ENCODE results near the gene KLC1.

KLC1 gene

DNA sequence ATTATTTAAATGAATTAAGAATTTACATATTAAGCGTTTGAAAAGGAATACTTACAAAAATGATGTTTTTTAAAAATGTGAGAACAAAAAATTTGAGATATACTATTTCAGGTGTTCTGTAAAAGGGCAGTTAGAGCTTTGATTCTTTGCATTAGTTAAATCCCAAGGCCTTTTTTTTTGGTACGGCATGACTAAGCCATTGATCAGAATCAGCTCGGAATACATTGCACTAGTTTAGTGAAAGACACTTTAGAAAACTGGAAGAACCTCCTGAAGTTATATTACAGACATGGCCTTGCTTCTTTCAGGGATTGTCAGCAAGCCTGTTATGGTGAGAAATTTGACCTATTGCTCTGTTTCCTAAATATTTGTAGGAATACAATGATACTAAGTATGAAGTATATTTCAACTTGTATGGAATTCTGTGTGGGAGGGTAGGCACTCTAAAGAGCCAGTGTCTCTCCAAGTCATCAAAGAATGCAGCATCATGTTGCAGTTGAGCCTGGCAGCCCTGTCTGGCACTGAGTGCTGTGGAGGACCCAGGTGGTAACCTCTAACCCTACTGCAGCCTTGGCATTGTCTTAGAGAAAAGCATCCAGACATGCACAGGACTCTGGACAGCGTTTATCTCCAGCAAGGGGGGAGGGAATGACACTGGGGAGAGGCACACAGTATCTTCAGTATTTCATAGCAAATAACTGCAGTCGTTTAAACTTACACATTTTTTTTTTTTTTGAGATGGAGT lies 1.5 kb downstream of the KLC1 start:
- H3K4me3 ChIP-seq (ENCODE audit: low read depth, low read length) = peak overlapping the region; percentile 96; the same call in 1 of the 2 replicates
- TF ChIP-seq, protein P1, sequence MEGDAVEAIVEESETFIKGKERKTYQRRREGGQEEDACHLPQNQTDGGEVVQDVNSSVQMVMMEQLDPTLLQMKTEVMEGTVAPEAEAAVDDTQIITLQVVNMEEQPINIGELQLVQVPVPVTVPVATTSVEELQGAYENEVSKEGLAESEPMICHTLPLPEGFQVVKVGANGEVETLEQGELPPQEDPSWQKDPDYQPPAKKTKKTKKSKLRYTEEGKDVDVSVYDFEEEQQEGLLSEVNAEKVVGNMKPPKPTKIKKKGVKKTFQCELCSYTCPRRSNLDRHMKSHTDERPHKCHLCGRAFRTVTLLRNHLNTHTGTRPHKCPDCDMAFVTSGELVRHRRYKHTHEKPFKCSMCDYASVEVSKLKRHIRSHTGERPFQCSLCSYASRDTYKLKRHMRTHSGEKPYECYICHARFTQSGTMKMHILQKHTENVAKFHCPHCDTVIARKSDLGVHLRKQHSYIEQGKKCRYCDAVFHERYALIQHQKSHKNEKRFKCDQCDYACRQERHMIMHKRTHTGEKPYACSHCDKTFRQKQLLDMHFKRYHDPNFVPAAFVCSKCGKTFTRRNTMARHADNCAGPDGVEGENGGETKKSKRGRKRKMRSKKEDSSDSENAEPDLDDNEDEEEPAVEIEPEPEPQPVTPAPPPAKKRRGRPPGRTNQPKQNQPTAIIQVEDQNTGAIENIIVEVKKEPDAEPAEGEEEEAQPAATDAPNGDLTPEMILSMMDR (IDR thresholded peaks at IDR 0.05; ENCODE audit: low read depth, low read length, missing control alignments) = no peak
- DNase-seq (ENCODE audit: low read depth) = no peak

DNA sequence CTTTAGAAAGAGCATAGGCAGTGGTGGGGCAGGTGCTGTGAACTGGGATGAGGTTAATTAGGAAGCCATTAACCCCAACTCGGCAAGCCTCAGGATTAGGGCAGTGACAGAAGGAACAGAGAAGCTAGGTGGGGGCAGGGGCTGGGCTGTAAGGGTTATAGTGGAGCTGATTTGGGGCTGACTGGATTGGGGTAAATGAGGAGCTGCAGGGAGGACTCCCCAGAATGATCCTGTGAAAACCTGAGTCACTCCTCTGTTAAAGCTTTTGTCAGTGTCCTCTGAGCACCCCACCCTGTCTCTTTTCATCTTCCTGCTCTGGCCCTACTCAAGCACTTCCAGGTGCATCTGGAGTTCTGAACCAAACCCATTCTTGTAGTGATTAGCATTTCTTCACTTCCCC lies 4.4 kb downstream of the KLC1 start:
- DNase-seq (ENCODE audit: low read depth) = no peak
- TF ChIP-seq, protein P1 (IDR thresholded peaks at IDR 0.05; ENCODE audit: low read depth, low read length, missing control alignments) = no peak
- no peak overlapping the region for H3K4me3 ChIP-seq (ENCODE audit: low read depth, low read length)

DNA sequence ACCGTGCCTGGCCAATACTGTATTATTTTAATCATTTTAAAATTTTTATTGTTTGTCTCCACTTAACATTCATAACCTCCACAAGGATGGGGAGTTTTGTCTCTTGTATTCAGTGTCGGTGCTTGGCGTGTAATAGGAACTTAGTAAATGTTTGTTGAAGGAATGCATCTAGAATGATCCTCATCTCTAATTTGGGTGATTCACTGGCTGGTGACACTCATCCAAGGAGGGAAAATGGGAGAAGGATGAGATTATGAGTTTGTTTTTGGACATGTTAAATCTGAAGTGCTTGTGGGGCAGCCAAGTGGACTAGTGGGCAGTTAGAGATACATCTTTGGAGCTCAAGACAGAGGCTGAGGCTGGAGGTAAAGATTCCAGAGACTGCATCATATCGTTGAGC lies 5.1 kb downstream of the KLC1 start:
- TF ChIP-seq, protein P1 (IDR thresholded peaks at IDR 0.05; ENCODE audit: low read depth, low read length, missing control alignments) = no peak
- no peak for DNase-seq (ENCODE audit: low read depth)
- H3K4me3 ChIP-seq (ENCODE audit: low read depth, low read length) = no peak overlapping the region

DNA sequence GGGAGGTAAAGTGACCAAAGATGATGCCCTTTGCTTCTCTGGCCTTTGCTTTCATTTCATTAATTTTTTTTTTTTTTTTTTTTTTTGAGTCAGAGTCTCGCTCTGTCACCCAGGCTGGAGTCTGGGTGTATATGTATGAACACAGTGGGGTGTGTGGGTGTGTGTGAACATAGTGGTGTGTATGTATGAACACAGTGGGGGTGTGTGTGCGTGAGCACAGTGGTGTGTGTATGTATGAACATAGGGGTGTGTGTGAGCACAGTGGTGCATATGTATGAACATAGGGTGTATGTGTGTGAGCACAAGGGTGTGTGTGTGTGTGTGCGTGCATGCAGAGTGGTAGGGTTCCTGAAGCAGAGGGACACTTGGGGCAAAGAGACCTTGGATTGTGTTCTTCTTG lies 9.6 kb downstream of the KLC1 start:
- TF ChIP-seq, protein P1 (IDR thresholded peaks at IDR 0.05; ENCODE audit: low read depth, low read length, missing control alignments) = no peak
- no peak overlapping the region for H3K4me3 ChIP-seq (ENCODE audit: low read depth, low read length)
- no peak for DNase-seq (ENCODE audit: low read depth)

DNA sequence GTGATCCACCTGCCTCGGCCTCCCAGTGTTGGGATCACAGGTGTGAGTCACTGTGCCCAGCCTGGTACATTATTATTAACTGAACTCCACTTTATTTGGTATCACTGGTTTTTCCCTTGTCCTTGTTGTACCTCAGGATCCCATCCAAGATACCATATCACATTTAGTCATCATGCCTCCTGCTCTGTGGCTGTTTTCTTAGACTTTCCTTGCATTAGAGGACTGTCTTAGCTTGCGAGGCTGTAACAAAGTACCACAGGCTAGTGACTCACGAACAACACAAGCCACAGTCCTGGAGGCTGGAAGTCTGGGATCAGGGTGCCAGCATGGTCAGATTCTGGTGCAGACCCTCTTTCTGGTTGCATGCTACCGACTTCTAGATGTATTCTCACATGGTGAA lies 12.2 kb downstream of the KLC1 start:
- no peak for DNase-seq (ENCODE audit: low read depth)
- TF ChIP-seq, protein P1 (IDR thresholded peaks at IDR 0.05; ENCODE audit: low read depth, low read length, missing control alignments) = no peak
- H3K4me3 ChIP-seq (ENCODE audit: low read depth, low read length) = no peak overlapping the region

DNA sequence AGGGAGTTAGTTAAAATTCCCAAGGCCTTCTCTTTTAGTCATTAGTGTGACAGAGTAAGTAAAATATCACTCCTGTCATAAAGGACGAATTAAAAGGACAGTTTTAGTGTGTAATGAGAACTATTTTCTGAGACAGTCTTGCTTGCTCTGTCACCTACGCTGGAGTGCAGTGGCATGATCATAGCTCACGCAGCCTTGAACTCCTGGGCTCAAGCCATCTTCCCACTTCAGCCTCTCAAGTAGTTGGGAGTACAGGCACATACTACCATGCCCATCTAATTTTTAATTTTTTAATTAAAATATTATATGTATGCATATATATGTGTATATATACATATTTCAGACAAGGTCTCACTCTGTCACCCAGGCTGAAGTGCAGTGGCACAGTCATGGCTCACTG lies 17.2 kb downstream of the KLC1 start:
- DNase-seq (ENCODE audit: low read depth) = no peak

More for the DNA sequence above, 17.2 kb downstream of the KLC1 start:
- H3K4me3 ChIP-seq (ENCODE audit: low read depth, low read length) = no peak overlapping the region
- TF ChIP-seq, protein P1 (IDR thresholded peaks at IDR 0.05; ENCODE audit: low read depth, low read length, missing control alignments) = no peak

Data from GM12864 (cell line).